K562 (cell line): Measurements from ENCODE around the gene PLXNB2. TPM values are rescaled to one million over a fixed set of nuclear protein-coding genes. Genes with fewer than 3 reads are reported as not detected.

Experiments
- ATAC-seq: fragments of 200-7000 bp; cut with Tn5 transposase; 3 replicates; pipeline ENCODE4 v1.9.1; 2020; ENCODE audit warnings: moderate library complexity
- BruUV-seq: library from RNA; stranded (reverse); fragments of 400-500 nt; replicated peaks from 2 replicates; lab custom pipeline; 2021; lab: Mats Ljungman, UMichigan
- CTCF ChIA-PET: fragments of 300-600 bp; formaldehyde crosslinking; extraction: SDS; loops from one replicate; lab custom pipeline; 2021; ENCODE audit warnings: low intra/inter-chr PET ratio; lab: Yijun Ruan, JAX
- POLR2A ChIA-PET: fragments of 300-600, 350-650 bp; sonication (Branson Sonifier 250); formaldehyde crosslinking; extraction: SDS; loops from one replicate; lab custom pipeline; 2021; ENCODE audit warnings: antibody characterized with exemption, inconsistent platforms; lab: Yijun Ruan, JAX
- DNase-seq, 4 experiments: peaks; one replicate each; pipeline versions ENCODE4 v3.0.0 to v3.0.0-alpha.2; 2011 to 2018; ENCODE audit warnings: low spot score in 3 of 4, mixed read lengths in 3 of 4; ENCODE audit errors: extremely low read depth in 1 of 4
- FAIRE-seq: peaks from 2 replicates; lab custom pipeline; 2011; peaks lifted over from hg19 to GRCh38; lab: Jason Lieb, UNC
- H2AFZ ChIP-seq: 2 replicates; pipeline ENCODE4 v1.6.0; 2011; ENCODE audit warnings: low read depth, low read length, control low read depth, inconsistent platforms
- H3K27ac ChIP-seq: fragments of 200-600 bp; 3 replicates; pipeline ENCODE4 v1.8.0; 2011; ENCODE audit warnings: low read depth, mild to moderate bottlenecking, control low read depth, inconsistent platforms, low read length, moderate library complexity, mixed read lengths; ENCODE audit errors: extremely low read depth
- H3K27me3 ChIP-seq, 2 experiments: fragments of 300-600 bp in 1 of 2; 2 replicates in 1 of 2; 3 replicates in 1 of 2; pipeline versions ENCODE4 v1.6.0 to v1.8.0; 2011; ENCODE audit warnings: inconsistent platforms in 2 of 2, low read length in 2 of 2, mild to moderate bottlenecking in 1 of 2, mixed read lengths in 1 of 2, moderate library complexity in 1 of 2; ENCODE audit not compliant: control insufficient read depth in 2 of 2, insufficient read depth in 2 of 2
- H3K36me3 ChIP-seq: fragments of 300-600 bp; 3 replicates; pipeline ENCODE4 v1.8.0; 2011; ENCODE audit warnings: mild to moderate bottlenecking, low read length, inconsistent platforms; ENCODE audit not compliant: control insufficient read depth, insufficient read depth
- H3K4me1 ChIP-seq, 2 experiments: fragments of 200-600 bp in 1 of 2; replicated peaks in 1 of 2; 2 replicates in 1 of 2; 3 replicates in 1 of 2; pipeline versions ENCODE4 v1.5.1 to v1.8.0; 2011; ENCODE audit warnings: inconsistent platforms in 2 of 2, low read length in 2 of 2, mild to moderate bottlenecking in 1 of 2, mixed read lengths in 1 of 2, moderate library complexity in 1 of 2; ENCODE audit not compliant: control insufficient read depth in 2 of 2, insufficient read depth in 2 of 2
- H3K4me2 ChIP-seq: 2 replicates; pipeline ENCODE4 v1.6.1; 2011; ENCODE audit warnings: low read length, control low read depth, inconsistent platforms, mixed read lengths; ENCODE audit not compliant: insufficient read depth
- H3K4me3 ChIP-seq: fragments of 200-600 bp; sonication (generic), shearing (Covaris generic); 2 replicates; pipeline ENCODE4 v1.5.1; 2016; ENCODE audit warnings: control low read depth, inconsistent platforms
- H3K79me2 ChIP-seq: fragments of 200-600 bp; 3 replicates; pipeline ENCODE4 v1.8.0; 2011; ENCODE audit warnings: low read length, inconsistent platforms; ENCODE audit not compliant: control insufficient read depth, insufficient read depth
- H3K9ac ChIP-seq, 2 experiments: 2 replicates each; pipeline versions ENCODE4 v1.6.0 to v1.6.1; 2011; ENCODE audit warnings: low read depth in 2 of 2, low read length in 2 of 2, control low read depth in 1 of 2, inconsistent platforms in 1 of 2, mild to moderate bottlenecking in 1 of 2, mixed read lengths in 1 of 2; ENCODE audit not compliant: insufficient read depth in 1 of 2
- H3K9me1 ChIP-seq: one replicate; pipeline ENCODE4 v1.6.0; 2011; ENCODE audit warnings: inconsistent platforms, mild to moderate bottlenecking, low read length, moderate library complexity; ENCODE audit not compliant: control insufficient read depth, insufficient read depth
- H3K9me3 ChIP-seq: replicated peaks from 2 replicates; pipeline ENCODE4 v1.5.1; 2011; ENCODE audit warnings: low read depth, low read length, inconsistent platforms; ENCODE audit not compliant: control insufficient read depth, insufficient read depth
- H4K20me1 ChIP-seq: replicated peaks from 2 replicates; pipeline ENCODE4 v1.6.1; 2011; ENCODE audit warnings: low read length, inconsistent platforms, mixed read lengths; ENCODE audit not compliant: control insufficient read depth, insufficient read depth
- BRD9 ChIP-seq: fragments of 450-650 bp; IDR thresholded peaks from 2 replicates; pipeline ENCODE4 v1.6.1; 2018; ENCODE audit warnings: low read depth; ENCODE audit not compliant: partially characterized antibody
- CEBPZ ChIP-seq: fragments of 150-350 bp; IDR thresholded peaks from 2 replicates; pipeline ENCODE4 v1.6.1; 2014; ENCODE audit warnings: low read depth, mild to moderate bottlenecking, low read length, borderline replicate concordance
- RBM15 ChIP-seq: fragments of 200-400 bp; formaldehyde crosslinking; IDR thresholded peaks from 2 replicates; pipeline ENCODE4 v1.6.1; 2018; ENCODE audit warnings: mild to moderate bottlenecking, low read length, moderate library complexity; ENCODE audit not compliant: insufficient read depth
- STAT5A ChIP-seq: IDR thresholded peaks from 2 replicates; pipeline ENCODE4 v1.6.1; 2012; ENCODE audit warnings: low read length, inconsistent platforms, borderline replicate concordance
- YY1 ChIP-seq, 3 experiments: IDR thresholded peaks; 2 replicates each; pipeline ENCODE4 v1.6.1; 2011; ENCODE audit warnings: low read length in 2 of 3, mild to moderate bottlenecking in 2 of 3, moderate library complexity in 2 of 3, borderline replicate concordance in 1 of 3, control low read depth in 1 of 3, low read depth in 1 of 3; ENCODE audit not compliant: insufficient read depth in 3 of 3, insufficient replicate concordance in 2 of 3, control insufficient read depth in 1 of 3, insufficient read length in 1 of 3; ENCODE audit errors: extremely low read depth in 1 of 3
- WGBS: fragments of 100-300 bp; shearing (Covaris generic); methylation state at CpG from one replicate; pipeline ENCODE4 v1.1.6; 2016; ENCODE audit warnings: low coverage, mixed read lengths; ENCODE audit not compliant: insufficient coverage; ENCODE audit errors: missing lambda C conversion rate; 5-methylcytosine and 5-hydroxymethylcytosine counted together
- in situ Hi-C: fragments of 300-500 bp; cut with MboI; formaldehyde crosslinking; loops from 4 replicates; pipeline ENCODE4 v1.15.0; 2018; ENCODE audit warnings: inconsistent platforms, mixed read lengths
- intact Hi-C: fragments of 100-400 bp; cut with micrococcal nuclease; formaldehyde crosslinking; loops from 2 replicates; pipeline ENCODE4 v1.14.2; 2022
- polyA plus RNA-seq, 8 experiments: library from polyadenylated mRNA; depleted of rRNA in 4 of 8; stranded (reverse) in 5 of 8; unstranded in 3 of 8; fragments of >200 nt; fragmentation: Nextera tagmentation in 2 of 8; fragmentation: Illumina TruSeq in 1 of 8; extraction: Ambion mirVana in 2 of 8; extraction: Trizol in 1 of 8; gene quantifications; 2 replicates each; pipeline versions ENCODE4 v1.2.1 to v1.2.3, GENCODE V29; 2011 to 2014; ENCODE audit warnings: inconsistent platforms in 1 of 8, missing spikeins in 1 of 8
- total RNA-seq, 7 experiments: library from RNA; depleted of rRNA in 6 of 7; stranded (reverse); fragments of >200 nt in 6 of 7; fragmentation: Illumina TruSeq in 2 of 7; extraction: Trizol in 2 of 7; gene quantifications; 2 replicates each; pipeline versions ENCODE4 v1.2.1 to v1.2.3, GENCODE V29; 2011 to 2021; ENCODE audit warnings: low replicate concordance in 1 of 7

PLXNB2 gene
- total and polyA plus RNA-seq, 9 of the 15 experiments (the other 6 are each of a cell fraction or from before 2014, with no cell fraction given) = 0.15 to 45.1 (median 13.6) TPM

- BruUV-seq = no TSS peak
These were observed 29.0 kb downstream of the PLXNB2 start for GRCh38 chr22:50278461-50278860.

More at GRCh38 chr22:50278461-50278860, 29.0 kb downstream of the PLXNB2 start:
- H3K4me1 ChIP-seq = peaks cover 0 to 24% of the 10 kb centered on the region in 2 experiments; a peak in 3 of 5 replicates
- no peaks in the 10 kb centered on the region for H3K9me3 ChIP-seq
- ChIA-PET POLR2A (no interaction called here), CTCF (no interaction called here)
- intact Hi-C loops (no loop called here), in situ Hi-C loops (no loop called here)
- H2AFZ ChIP-seq = no peak overlapping the region
- no peak overlapping the region for H3K27ac ChIP-seq
- no peak for DNase-seq
- H3K9me1 ChIP-seq = no peaks in the 10 kb centered on the region
- H3K36me3 ChIP-seq = peaks cover 51% of the 10 kb centered on the region; the same call in 1 of the 3 replicates
- no peak overlapping the region for H3K4me2 ChIP-seq
- WGBS = 98% methylated on average over 13 of the region's 21 CpGs
- no peak overlapping the region for H3K9ac ChIP-seq
- no peak overlapping the region for H3K4me3 ChIP-seq
- no peak for ATAC-seq
- TF ChIP-seq CEBPZ (no peak), STAT5A (no peak), YY1 (IDR thresholded peaks at IDR 0.05; ENCODE audit: borderline replicate concordance in 1 of 3, control insufficient read depth in 1 of 3, extremely low read depth in 1 of 3, insufficient read depth in 3 of 3, insufficient read length in 1 of 3, insufficient replicate concordance in 2 of 3, low read depth in 1 of 3, low read length in 2 of 3) (no peak), BRD9 (no peak), RBM15 (no peak)
- H4K20me1 ChIP-seq = no peaks in the 10 kb centered on the region
- no peaks in the 10 kb centered on the region for H3K79me2 ChIP-seq
- no peaks in the 10 kb centered on the region for H3K27me3 ChIP-seq
- FAIRE-seq = no peak
